Measurements from ENCODE around the gene C3orf62.

C3orf62 gene

DNA sequence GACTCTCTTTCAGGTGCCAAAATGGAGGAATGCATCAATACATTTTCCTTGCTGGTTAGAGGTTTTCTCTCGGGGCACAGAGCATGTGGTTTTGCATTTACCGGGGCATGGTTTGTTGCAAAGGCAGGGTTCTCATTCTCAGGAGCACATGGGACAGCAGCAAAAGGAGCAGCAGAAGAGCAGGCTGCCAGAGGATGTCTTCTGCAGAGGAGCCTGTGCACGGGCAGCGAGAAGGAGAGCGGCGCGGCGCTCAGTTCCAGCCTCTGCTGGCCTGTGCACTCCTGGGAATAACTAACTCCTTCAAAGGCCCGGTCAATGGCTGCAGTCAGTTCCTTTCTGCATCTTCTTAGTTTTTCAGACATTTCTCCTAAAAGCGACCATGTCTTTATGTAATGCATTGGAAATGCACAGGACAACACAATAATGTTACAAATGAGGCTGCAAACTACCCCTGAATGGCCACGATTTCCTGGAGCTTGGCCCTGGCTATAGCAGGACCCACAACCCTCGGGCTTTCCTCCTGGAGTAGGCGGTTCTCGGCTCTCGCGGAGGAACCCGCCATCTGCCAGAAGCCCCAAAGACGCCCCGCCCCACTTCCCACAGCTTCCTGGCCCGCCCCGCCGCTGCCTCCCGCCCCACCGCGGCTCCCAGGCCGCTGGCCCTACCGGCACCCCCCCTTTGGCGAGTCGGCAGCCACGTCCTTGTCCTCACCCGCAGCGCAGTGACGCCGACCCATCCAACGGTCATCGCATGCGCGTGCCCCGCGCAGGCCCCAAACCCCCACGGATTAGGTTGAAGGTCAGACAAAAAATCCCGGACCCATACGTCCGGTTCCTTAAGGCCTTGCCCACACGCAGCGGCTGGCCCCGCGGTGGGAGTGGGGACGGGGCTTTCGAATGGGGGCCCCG, at the start of gene C3orf62:
TSS of gene C3orf62 (minus strand) at position 758 of the 908 bp plus-strand sequence. CDS start at position 398, 360 bp downstream.
- H3K4me3 ChIP-seq (ENCODE audit: low read length) = peak within 1 kb of the TSS; percentile 29; the same call in 1 of the 2 replicates
- no peak within 1 kb of the TSS for H3K27ac ChIP-seq (ENCODE audit: low read length)
- peak; percentile 11 for DNase-seq (ENCODE audit: low read depth, low spot score)
- no CpG with 5 or more reads among the region's 51 CpGs for WGBS (ENCODE audit: insufficient coverage, insufficient read length)
- H3K27me3 ChIP-seq (ENCODE audit: control insufficient read depth, insufficient read depth, low read length) = no peaks in the 10 kb centered on the region; the same call in 1 of the 2 replicates
- peaks cover 7% of the 10 kb centered on the region for H3K36me3 ChIP-seq (ENCODE audit: control insufficient read depth, insufficient read depth, low read length)
- H3K9me3 ChIP-seq (ENCODE audit: control insufficient read depth, insufficient read depth, low read length) = no peaks in the 10 kb centered on the region
- peaks cover 2% of the 10 kb centered on the region; the same call in 1 of the 2 replicates for H3K4me1 ChIP-seq (ENCODE audit: control insufficient read depth, insufficient read depth, low read length)

- peaks cover 14% of the 10 kb centered on the region; the same call in 1 of the 2 replicates for H3K36me3 ChIP-seq (ENCODE audit: control insufficient read depth, insufficient read depth, low read length)
- DNase-seq (ENCODE audit: low read depth, low spot score) = no peak
- no CpG with 5 or more reads among the region's 7 CpGs for WGBS (ENCODE audit: insufficient coverage, insufficient read length)
- H3K4me3 ChIP-seq (ENCODE audit: low read length) = no peak overlapping the region
- H3K27ac ChIP-seq (ENCODE audit: low read length) = no peak overlapping the region
- no peaks in the 10 kb centered on the region for H3K27me3 ChIP-seq (ENCODE audit: control insufficient read depth, insufficient read depth, low read length)
- H3K4me1 ChIP-seq (ENCODE audit: control insufficient read depth, insufficient read depth, low read length) = no peaks in the 10 kb centered on the region
- no peaks in the 10 kb centered on the region for H3K9me3 ChIP-seq (ENCODE audit: control insufficient read depth, insufficient read depth, low read length)
Measured at GRCh38 chr3:49324768-49325167, 47.7 kb upstream of the C3orf62 start.

GRCh38 chr3:49316696-49317457, 39.8 kb upstream of the C3orf62 start:
- Histone ChIP-seq H3K27ac (ENCODE audit: low read length) (no peak overlapping the region), H3K4me3 (ENCODE audit: low read length) (no peak overlapping the region), H3K36me3 (ENCODE audit: control insufficient read depth, insufficient read depth, low read length) (peaks cover 7% of the 10 kb centered on the region), H3K4me1 (ENCODE audit: control insufficient read depth, insufficient read depth, low read length) (no peaks in the 10 kb centered on the region), H3K9me3 (ENCODE audit: control insufficient read depth, insufficient read depth, low read length) (no peaks in the 10 kb centered on the region), H3K27me3 (ENCODE audit: control insufficient read depth, insufficient read depth, low read length) (no peaks in the 10 kb centered on the region)
- no peak for DNase-seq (ENCODE audit: low read depth, low spot score)
- WGBS (ENCODE audit: insufficient coverage, insufficient read length) = no CpG with 5 or more reads among the region's 16 CpGs

DNA sequence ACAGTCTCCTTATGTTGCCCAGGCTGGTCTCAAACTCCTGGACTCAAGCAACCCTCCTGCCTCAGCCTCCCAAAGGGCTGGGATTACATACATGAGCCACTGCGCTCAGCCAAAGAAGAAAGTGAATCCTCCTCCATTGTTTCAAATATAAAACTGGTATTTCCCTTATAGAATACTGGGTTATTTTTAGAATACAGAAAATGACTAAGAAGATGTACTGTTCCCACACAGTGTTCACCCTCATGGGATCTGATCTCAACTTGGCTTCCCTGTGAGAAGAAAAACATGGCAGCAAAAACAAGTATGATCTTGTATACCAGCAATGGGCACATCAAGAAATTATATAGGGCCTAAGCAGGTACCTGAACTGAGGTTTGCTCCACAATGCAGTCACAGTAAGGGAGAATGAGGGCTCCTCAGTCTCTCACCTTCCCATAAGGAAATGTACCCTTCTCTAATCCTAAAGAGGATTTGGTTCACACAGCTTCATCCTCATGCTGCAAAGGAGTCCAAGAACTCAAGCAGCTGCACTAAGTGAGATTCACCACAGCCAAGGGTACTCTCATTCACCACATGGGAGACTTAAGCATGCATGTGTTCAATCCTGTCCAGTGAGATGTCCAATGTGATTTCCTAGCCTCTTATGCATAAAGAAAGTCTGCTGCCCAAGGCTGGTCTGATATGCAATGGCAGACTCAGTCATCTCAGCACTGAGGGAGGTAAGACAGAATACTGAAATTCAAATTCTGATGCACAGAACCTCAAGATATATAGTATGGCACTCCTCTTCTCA, 37.1 kb upstream of the C3orf62 start:
- H3K9me3 ChIP-seq (ENCODE audit: control insufficient read depth, insufficient read depth, low read length) = no peaks in the 10 kb centered on the region
- DNase-seq (ENCODE audit: low read depth, low spot score) = no peak
- no peaks in the 10 kb centered on the region for H3K4me1 ChIP-seq (ENCODE audit: control insufficient read depth, insufficient read depth, low read length)
- no peak overlapping the region for H3K4me3 ChIP-seq (ENCODE audit: low read length)
- no peaks in the 10 kb centered on the region for H3K27me3 ChIP-seq (ENCODE audit: control insufficient read depth, insufficient read depth, low read length)
- H3K27ac ChIP-seq (ENCODE audit: low read length) = no peak overlapping the region
- WGBS (ENCODE audit: insufficient coverage, insufficient read length) = no CpG with 5 or more reads among the region's 1 CpG
- H3K36me3 ChIP-seq (ENCODE audit: control insufficient read depth, insufficient read depth, low read length) = peaks cover 11% of the 10 kb centered on the region

GRCh38 chr3:49311283-49311682, 34.3 kb upstream of the C3orf62 start:
- no peak overlapping the region for H3K27ac ChIP-seq (ENCODE audit: low read length)
- no CpG with 5 or more reads among the region's 3 CpGs for WGBS (ENCODE audit: insufficient coverage, insufficient read length)
- no peaks in the 10 kb centered on the region for H3K27me3 ChIP-seq (ENCODE audit: control insufficient read depth, insufficient read depth, low read length)
- DNase-seq (ENCODE audit: low read depth, low spot score) = no peak
- H3K9me3 ChIP-seq (ENCODE audit: control insufficient read depth, insufficient read depth, low read length) = no peaks in the 10 kb centered on the region
- no peaks in the 10 kb centered on the region for H3K4me1 ChIP-seq (ENCODE audit: control insufficient read depth, insufficient read depth, low read length)
- H3K36me3 ChIP-seq (ENCODE audit: control insufficient read depth, insufficient read depth, low read length) = peaks cover 4% of the 10 kb centered on the region; the same call in 1 of the 2 replicates
- H3K4me3 ChIP-seq (ENCODE audit: low read length) = no peak overlapping the region

DNA sequence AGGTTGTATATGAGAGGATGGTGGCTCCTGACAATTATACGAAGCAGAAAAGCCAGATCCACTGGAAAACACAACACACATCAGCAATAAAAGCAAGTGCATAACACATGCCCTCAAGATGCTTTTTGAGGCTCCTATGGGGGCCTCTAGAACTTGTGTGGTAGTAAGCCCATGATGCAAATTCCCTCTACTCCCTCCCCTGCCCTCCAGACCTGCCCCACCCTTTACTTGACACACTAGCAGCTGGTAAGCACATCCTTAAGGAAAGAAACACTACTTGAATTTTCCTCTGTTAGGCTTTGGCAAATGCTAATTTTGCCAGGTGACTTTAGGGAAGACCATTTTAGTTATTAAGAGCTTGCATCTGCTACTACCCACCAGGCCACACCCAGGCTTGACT, 33.6 kb upstream of the C3orf62 start:
- H3K27me3 ChIP-seq (ENCODE audit: control insufficient read depth, insufficient read depth, low read length) = no peaks in the 10 kb centered on the region
- H3K4me3 ChIP-seq (ENCODE audit: low read length) = no peak overlapping the region
- H3K9me3 ChIP-seq (ENCODE audit: control insufficient read depth, insufficient read depth, low read length) = no peaks in the 10 kb centered on the region
- H3K36me3 ChIP-seq (ENCODE audit: control insufficient read depth, insufficient read depth, low read length) = peaks cover 4% of the 10 kb centered on the region; the same call in 1 of the 2 replicates
- H3K4me1 ChIP-seq (ENCODE audit: control insufficient read depth, insufficient read depth, low read length) = no peaks in the 10 kb centered on the region
- no CpG with 5 or more reads among the region's 1 CpG for WGBS (ENCODE audit: insufficient coverage, insufficient read length)
- no peak for DNase-seq (ENCODE audit: low read depth, low spot score)
- no peak overlapping the region for H3K27ac ChIP-seq (ENCODE audit: low read length)

- no peaks in the 10 kb centered on the region for H3K27me3 ChIP-seq (ENCODE audit: control insufficient read depth, insufficient read depth, low read length)
- 0 out of 2 replicates have a peak, but pooled peaks cover under 1% of the 10 kb centered on the region for H3K36me3 ChIP-seq (ENCODE audit: control insufficient read depth, insufficient read depth, low read length)
- no CpG with 5 or more reads among the region's 5 CpGs for WGBS (ENCODE audit: insufficient coverage, insufficient read length)
Measured at GRCh38 chr3:49305608-49306007, 28.6 kb upstream of the C3orf62 start.

DNA sequence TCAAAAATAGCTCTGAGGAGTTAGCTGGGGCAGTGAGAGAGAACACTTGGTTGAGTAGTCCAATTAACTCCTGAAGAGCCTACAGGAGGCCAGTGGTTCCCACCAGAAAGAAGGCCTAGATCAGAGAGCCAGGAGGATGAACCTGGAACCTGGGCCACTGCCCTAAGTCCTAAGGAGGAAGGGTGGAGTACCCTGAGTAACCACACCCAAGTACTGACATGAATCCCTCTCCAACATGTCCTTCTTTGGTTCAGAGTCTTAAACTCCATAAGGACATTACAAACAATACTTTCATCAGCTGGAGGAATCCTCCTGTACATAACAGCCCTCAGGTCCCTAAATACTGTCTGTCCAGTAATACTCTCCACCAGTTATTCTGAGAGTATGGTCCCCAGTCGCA, 25.6 kb upstream of the C3orf62 start:
- H3K4me3 ChIP-seq (ENCODE audit: low read length) = no peak overlapping the region
- no peaks in the 10 kb centered on the region for H3K9me3 ChIP-seq (ENCODE audit: control insufficient read depth, insufficient read depth, low read length)
- peaks cover 10% of the 10 kb centered on the region; the same call in 1 of the 2 replicates for H3K36me3 ChIP-seq (ENCODE audit: control insufficient read depth, insufficient read depth, low read length)
- H3K4me1 ChIP-seq (ENCODE audit: control insufficient read depth, insufficient read depth, low read length) = no peaks in the 10 kb centered on the region
- no CpG with 5 or more reads among the region's 1 CpG for WGBS (ENCODE audit: insufficient coverage, insufficient read length)
- H3K27ac ChIP-seq (ENCODE audit: low read length) = no peak overlapping the region
- H3K27me3 ChIP-seq (ENCODE audit: control insufficient read depth, insufficient read depth, low read length) = no peaks in the 10 kb centered on the region
- DNase-seq (ENCODE audit: low read depth, low spot score) = no peak

More at GRCh38 chr3:49305608-49306007, 28.6 kb upstream of the C3orf62 start:
- H3K4me3 ChIP-seq (ENCODE audit: low read length) = no peak overlapping the region
- no peaks in the 10 kb centered on the region for H3K9me3 ChIP-seq (ENCODE audit: control insufficient read depth, insufficient read depth, low read length)
- H3K27ac ChIP-seq (ENCODE audit: low read length) = no peak overlapping the region
- no peaks in the 10 kb centered on the region for H3K4me1 ChIP-seq (ENCODE audit: control insufficient read depth, insufficient read depth, low read length)
- no peak for DNase-seq (ENCODE audit: low read depth, low spot score)

- Histone ChIP-seq H3K4me3 (ENCODE audit: low read length) (no peak overlapping the region), H3K27ac (ENCODE audit: low read length) (no peak overlapping the region), H3K36me3 (ENCODE audit: control insufficient read depth, insufficient read depth, low read length) (peaks cover 10% of the 10 kb centered on the region; the same call in 1 of the 2 replicates), H3K9me3 (ENCODE audit: control insufficient read depth, insufficient read depth, low read length) (no peaks in the 10 kb centered on the region), H3K27me3 (ENCODE audit: control insufficient read depth, insufficient read depth, low read length) (no peaks in the 10 kb centered on the region), H3K4me1 (ENCODE audit: control insufficient read depth, insufficient read depth, low read length) (no peaks in the 10 kb centered on the region)
- no peak for DNase-seq (ENCODE audit: low read depth, low spot score)
- WGBS (ENCODE audit: insufficient coverage, insufficient read length) = 100% methylated on average over 1 of the region's 3 CpGs
Measured at GRCh38 chr3:49300595-49300994, 23.6 kb upstream of the C3orf62 start.

GRCh38 chr3:49298511-49298910, 21.5 kb upstream of the C3orf62 start:
- Histone ChIP-seq H3K27me3 (ENCODE audit: control insufficient read depth, insufficient read depth, low read length) (no peaks in the 10 kb centered on the region), H3K9me3 (ENCODE audit: control insufficient read depth, insufficient read depth, low read length) (no peaks in the 10 kb centered on the region), H3K27ac (ENCODE audit: low read length) (no peak overlapping the region), H3K4me1 (ENCODE audit: control insufficient read depth, insufficient read depth, low read length) (no peaks in the 10 kb centered on the region), H3K4me3 (ENCODE audit: low read length) (no peak overlapping the region), H3K36me3 (ENCODE audit: control insufficient read depth, insufficient read depth, low read length) (peaks cover 10% of the 10 kb centered on the region; the same call in 1 of the 2 replicates)
- WGBS (ENCODE audit: insufficient coverage, insufficient read length) = no CpG with 5 or more reads among the region's 7 CpGs
- no peak for DNase-seq (ENCODE audit: low read depth, low spot score)
